HUES6 (cell line): ENCODE data around the gene NCOA1.

Source experiments
- H3K27ac ChIP-seq: 2 replicates; pipeline ENCODE4 v1.7.0; 2013; ENCODE audit warnings: low read depth, mild to moderate bottlenecking, low read length, inconsistent platforms
- H3K27me3 ChIP-seq: 2 replicates; pipeline ENCODE4 v1.6.1; 2013; ENCODE audit warnings: low read length; ENCODE audit not compliant: control insufficient read depth, insufficient read depth
- H3K36me3 ChIP-seq: 2 replicates; pipeline ENCODE4 v1.6.1; 2013; ENCODE audit warnings: low read length; ENCODE audit not compliant: control insufficient read depth, insufficient read depth
- H3K4me1 ChIP-seq: 2 replicates; pipeline ENCODE4 v1.6.1; 2013; ENCODE audit warnings: low read length; ENCODE audit not compliant: control insufficient read depth, insufficient read depth
- H3K4me3 ChIP-seq: 2 replicates; pipeline ENCODE4 v1.5.1; 2013; ENCODE audit warnings: low read depth, low read length
- H3K9ac ChIP-seq: one replicate; pipeline ENCODE4 v1.6.1; 2013; ENCODE audit warnings: mild to moderate bottlenecking, low read length
- H3K9me3 ChIP-seq: 2 replicates; pipeline ENCODE4 v1.6.1; 2013; ENCODE audit warnings: low read depth, low read length; ENCODE audit not compliant: control insufficient read depth, insufficient read depth

NCOA1 gene

DNA sequence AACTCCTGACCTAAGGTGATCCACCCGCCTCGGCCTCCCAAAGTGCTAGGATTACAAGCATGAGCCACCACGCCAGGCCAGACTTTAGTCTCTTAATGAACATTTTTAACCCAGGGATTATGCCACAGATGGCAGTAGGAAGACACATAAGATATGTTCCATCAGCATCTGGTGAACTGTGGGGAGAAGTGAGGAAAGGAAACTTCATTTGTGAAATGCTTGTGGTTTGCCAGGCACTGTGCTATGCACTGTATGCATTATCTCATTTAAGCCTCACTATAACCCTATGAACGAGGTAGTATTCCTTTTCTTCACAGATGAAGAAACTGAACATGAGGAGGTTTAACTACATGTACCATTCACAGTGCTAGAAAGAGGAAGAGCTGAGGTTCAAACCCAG, 272.8 kb downstream of the NCOA1 start:
- no peaks in the 10 kb centered on the region for H3K4me1 ChIP-seq
- peaks cover 17% of the 10 kb centered on the region for H3K36me3 ChIP-seq
- H3K4me3 ChIP-seq: no peak overlapping the region
- no peak overlapping the region for H3K9ac ChIP-seq
- no peaks in the 10 kb centered on the region for H3K27me3 ChIP-seq
- no peak overlapping the region for H3K27ac ChIP-seq
- no peaks in the 10 kb centered on the region for H3K9me3 ChIP-seq

DNA sequence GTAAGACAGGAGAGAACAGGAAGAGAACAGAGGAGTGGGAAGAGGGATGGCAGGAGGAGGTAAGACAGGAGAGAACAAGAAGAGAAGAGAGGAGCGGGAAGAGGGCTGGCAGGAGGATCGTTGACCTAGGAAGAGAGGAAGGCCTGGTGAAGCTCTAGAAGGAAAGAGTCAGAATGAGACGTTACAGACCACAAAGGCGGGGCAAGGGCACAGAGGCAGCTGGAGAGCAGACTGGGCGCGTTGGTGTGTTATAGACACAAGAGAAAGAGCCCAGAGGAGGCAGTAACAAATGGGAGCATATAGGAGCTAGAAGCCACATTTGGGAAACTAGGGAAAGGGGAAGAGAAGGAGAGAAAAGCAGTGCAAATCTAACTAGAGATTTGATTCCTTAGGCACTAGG, 275.6 kb downstream of the NCOA1 start:
- Histone ChIP-seq H3K4me3 (no peak overlapping the region), H3K36me3 (peaks cover 14% of the 10 kb centered on the region), H3K27ac (no peak overlapping the region), H3K27me3 (no peaks in the 10 kb centered on the region), H3K4me1 (no peaks in the 10 kb centered on the region; the same call in 1 of the 2 replicates), H3K9ac (no peak overlapping the region), H3K9me3 (no peaks in the 10 kb centered on the region)

DNA sequence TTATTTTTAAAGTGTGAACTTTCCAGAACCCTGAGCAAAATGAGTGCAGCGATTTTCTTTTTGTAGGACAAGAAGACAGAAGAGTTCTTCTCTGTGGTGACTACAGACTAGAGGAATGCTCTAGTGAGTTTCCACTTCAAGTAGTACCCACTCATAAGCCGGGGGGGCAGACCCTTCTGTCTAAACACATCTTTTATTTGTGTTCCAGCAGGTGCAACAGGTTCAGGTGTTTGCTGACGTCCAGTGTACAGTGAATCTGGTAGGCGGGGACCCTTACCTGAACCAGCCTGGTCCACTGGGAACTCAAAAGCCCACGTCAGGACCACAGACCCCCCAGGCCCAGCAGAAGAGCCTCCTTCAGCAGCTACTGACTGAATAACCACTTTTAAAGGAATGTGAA, 277.0 kb downstream of the NCOA1 start:
- Histone ChIP-seq H3K36me3 (peaks cover 8% of the 10 kb centered on the region), H3K9me3 (no peaks in the 10 kb centered on the region), H3K27me3 (no peaks in the 10 kb centered on the region), H3K4me3 (no peak overlapping the region), H3K27ac (no peak overlapping the region), H3K4me1 (peaks cover 2% of the 10 kb centered on the region; the same call in 1 of the 2 replicates), H3K9ac (no peak overlapping the region)

DNA sequence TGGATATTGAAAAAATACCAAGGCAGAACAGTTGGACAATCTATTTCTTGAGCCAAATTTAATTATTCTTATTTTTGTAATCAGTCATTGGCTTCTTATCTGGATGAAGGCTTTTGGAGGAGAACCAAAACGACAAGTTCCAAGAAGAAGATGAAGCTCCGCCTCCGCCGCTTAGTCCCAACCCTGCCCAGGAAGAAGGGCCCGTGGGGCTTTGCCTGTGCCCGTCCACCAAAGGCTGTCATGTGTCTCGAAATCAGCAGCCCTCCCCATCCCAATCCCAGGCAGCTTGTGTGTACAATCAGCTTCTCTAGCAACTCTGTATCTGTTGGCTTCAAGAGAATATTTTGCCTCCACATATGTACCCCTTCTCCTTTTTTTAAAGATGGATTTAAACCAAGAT, 277.5 kb downstream of the NCOA1 start:
- no peaks in the 10 kb centered on the region for H3K9me3 ChIP-seq
- H3K4me1 ChIP-seq: peaks cover 2% of the 10 kb centered on the region; the same call in 1 of the 2 replicates
- no peak overlapping the region for H3K27ac ChIP-seq
- no peaks in the 10 kb centered on the region for H3K27me3 ChIP-seq
- no peak overlapping the region for H3K4me3 ChIP-seq
- peaks cover 7% of the 10 kb centered on the region for H3K36me3 ChIP-seq
- no peak overlapping the region for H3K9ac ChIP-seq

DNA sequence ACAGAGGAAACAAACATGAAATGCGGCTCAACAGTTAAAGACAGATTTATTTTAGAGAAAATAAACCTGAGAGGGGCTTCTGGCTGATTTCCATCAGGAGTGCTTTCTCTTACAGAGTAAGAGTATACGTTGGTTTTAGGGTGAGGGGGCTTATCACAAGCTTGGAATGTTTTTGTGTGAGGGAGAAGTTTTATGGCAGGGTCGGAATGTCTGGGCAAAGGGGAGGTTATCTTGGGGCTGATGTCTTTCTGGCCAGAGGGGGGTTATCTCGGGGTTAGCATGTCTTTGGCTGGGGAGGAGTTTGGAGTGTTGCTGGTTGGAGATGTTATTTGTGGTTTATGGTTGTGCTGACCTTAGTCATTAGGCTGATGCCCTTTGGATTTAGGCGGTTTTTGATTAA, 280.0 kb downstream of the NCOA1 start:
- H3K9ac ChIP-seq: no peak overlapping the region
- no peaks in the 10 kb centered on the region; the same call in 1 of the 2 replicates for H3K36me3 ChIP-seq
- H3K27ac ChIP-seq: no peak overlapping the region
- peaks cover 2% of the 10 kb centered on the region; the same call in 1 of the 2 replicates for H3K4me1 ChIP-seq
- no peaks in the 10 kb centered on the region for H3K9me3 ChIP-seq
- H3K4me3 ChIP-seq: no peak overlapping the region
- H3K27me3 ChIP-seq: no peaks in the 10 kb centered on the region

DNA sequence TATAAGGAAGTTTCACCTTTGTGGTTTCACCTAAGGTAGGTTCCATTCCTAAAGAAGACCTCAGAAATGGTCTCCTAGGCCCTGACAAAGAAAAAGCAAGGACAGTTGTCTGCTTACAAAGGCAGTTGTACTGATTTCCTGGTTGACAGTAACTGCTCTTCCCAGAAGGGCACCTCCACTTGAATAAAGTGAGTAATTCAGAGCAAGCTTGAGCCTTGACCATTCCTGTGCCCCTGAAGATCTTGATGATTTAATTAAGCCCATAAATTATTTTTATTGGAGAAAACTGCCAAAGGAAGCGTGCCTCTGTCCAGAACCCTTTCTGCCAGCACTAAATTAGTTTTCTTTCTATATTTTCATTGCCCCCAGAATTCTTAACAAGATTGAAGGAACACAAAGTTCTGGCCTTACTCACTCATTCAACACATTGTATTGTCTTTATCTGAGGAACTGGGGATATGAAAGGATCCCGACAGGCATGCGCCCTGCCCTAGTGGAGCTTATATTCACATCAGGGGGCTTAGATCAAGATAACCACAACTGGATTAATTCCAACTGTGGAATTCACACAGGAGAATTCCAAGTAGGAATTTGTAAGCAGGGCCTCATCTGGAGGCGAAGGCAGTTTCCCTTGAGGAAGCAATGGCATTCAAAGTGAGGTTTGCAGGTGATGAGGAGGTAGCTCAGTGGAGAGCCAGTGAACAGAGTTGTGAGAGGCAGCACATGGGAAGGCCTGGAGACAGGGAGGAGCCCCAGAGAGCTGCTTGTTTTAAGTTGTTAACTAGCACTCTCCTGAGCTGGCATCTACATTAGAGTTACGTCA, 280.9 kb downstream of the NCOA1 start:
- Histone ChIP-seq H3K27me3 (no peaks in the 10 kb centered on the region), H3K9ac (no peak overlapping the region), H3K9me3 (no peaks in the 10 kb centered on the region), H3K36me3 (no peaks in the 10 kb centered on the region; the same call in 1 of the 2 replicates), H3K27ac (no peak overlapping the region; the same call in 1 of the 2 replicates), H3K4me3 (no peak overlapping the region), H3K4me1 (peaks cover 7% of the 10 kb centered on the region)

DNA sequence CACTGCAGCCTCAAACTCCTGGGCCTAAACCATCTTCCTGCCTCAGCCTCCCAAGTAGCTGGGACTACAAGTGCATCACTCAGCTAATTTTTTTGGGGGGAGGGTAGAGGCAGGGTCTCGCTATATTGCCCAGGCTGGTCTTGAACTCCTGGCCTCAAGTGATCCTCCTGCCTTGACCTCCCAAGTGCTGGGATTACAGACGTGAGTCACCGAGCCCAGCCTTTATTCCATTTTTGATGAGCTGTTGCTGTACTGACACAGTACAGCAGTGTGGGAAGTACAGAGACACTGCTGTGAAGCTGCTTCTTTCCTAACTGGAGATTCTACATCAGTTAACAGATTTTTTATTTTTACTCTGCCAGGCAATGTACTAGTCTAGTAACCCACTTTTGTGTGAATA, 283.3 kb downstream of the NCOA1 start:
- H3K27me3 ChIP-seq: no peaks in the 10 kb centered on the region
- H3K9ac ChIP-seq: no peak overlapping the region
- no peak overlapping the region for H3K4me3 ChIP-seq
- H3K36me3 ChIP-seq: no peaks in the 10 kb centered on the region; the same call in 1 of the 2 replicates
- peaks cover 19% of the 10 kb centered on the region for H3K4me1 ChIP-seq
- no peaks in the 10 kb centered on the region for H3K9me3 ChIP-seq
- H3K27ac ChIP-seq: no peak overlapping the region

DNA sequence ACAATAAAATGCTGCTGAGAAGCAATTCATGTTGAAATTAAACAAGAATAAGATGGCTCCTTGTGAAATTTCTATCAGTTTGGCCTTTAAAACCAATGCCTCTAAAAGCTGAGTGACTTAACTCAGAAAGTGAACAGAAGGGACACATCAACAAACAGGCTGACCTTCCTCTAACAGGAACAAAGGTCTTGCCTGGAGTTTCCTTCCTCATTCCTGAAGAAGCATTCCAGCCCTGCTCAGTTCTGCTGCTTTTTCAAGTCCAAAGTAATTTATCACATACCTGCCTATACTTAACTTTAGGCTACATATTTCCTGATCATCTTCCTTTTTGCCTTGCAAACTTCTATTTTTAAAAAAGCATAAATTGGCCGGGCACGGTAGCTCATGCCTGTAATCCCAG, 288.1 kb downstream of the NCOA1 start:
- no peak overlapping the region for H3K4me3 ChIP-seq
- no peaks in the 10 kb centered on the region for H3K9me3 ChIP-seq
- no peaks in the 10 kb centered on the region for H3K36me3 ChIP-seq
- H3K27me3 ChIP-seq: no peaks in the 10 kb centered on the region
- H3K9ac ChIP-seq: no peak overlapping the region
- H3K4me1 ChIP-seq: peaks cover 16% of the 10 kb centered on the region
- H3K27ac ChIP-seq: no peak overlapping the region; the same call in 1 of the 2 replicates

DNA sequence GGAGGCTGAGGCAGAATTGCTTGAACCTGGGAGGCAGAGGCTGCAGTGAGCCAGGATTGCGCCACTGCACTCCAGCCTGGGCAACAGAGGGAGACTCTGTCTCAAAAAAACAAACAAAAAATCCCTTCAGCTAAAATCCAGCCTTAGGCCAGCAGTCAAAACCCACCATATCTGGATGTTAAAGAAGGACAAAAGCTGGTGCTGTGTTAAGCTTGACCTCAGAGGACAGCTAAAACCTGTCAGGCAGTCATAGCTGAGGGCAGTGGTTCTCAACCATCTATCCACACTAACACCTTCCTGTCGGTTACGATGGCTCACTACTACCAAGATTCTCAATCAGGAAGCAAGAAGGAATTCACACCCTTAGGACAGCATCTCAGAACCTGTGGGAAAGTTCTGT, 292.6 kb downstream of the NCOA1 start:
- peaks cover 4% of the 10 kb centered on the region; the same call in 1 of the 2 replicates for H3K4me1 ChIP-seq
- no peak overlapping the region for H3K4me3 ChIP-seq
- no peak overlapping the region for H3K9ac ChIP-seq
- H3K36me3 ChIP-seq: no peaks in the 10 kb centered on the region
- no peaks in the 10 kb centered on the region for H3K9me3 ChIP-seq
- H3K27me3 ChIP-seq: no peaks in the 10 kb centered on the region
- H3K27ac ChIP-seq: no peak overlapping the region

DNA sequence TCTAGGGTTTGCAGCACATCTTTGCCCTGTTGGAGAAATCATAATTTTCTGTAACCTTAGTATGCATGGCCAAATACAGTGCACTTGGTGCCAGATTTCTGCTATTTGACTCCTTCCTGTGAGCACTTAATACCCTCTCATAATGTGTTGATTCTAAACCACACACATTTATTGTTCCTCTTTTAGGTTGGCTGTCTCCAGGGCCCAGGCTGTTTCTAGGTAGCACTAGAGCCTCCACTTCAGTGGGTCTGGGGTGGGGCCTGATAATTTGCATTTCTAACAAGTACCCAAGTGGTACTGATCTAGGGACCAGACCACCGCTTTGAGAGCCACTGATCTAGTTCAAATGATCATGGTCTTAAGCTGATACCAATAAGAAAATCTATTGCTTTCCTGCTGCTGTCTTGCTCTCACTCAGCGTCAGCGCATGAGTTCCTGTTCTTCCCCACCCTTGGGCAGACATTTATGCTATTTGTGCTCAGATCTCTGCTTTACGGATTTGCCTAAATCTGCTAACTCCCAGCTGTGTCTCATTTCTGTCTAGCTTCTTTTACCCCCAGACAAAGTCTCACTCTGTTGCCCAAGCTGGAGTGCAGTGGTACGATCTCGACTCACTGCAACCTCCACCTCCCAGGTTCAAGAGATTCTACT, 294.7 kb downstream of the NCOA1 start:
- H3K27me3 ChIP-seq: no peaks in the 10 kb centered on the region
- no peaks in the 10 kb centered on the region for H3K9me3 ChIP-seq
- H3K27ac ChIP-seq: no peak overlapping the region
- H3K9ac ChIP-seq: no peak overlapping the region
- peaks cover 7% of the 10 kb centered on the region for H3K4me1 ChIP-seq
- H3K4me3 ChIP-seq: no peak overlapping the region
- peaks cover 6% of the 10 kb centered on the region; the same call in 1 of the 2 replicates for H3K36me3 ChIP-seq

DNA sequence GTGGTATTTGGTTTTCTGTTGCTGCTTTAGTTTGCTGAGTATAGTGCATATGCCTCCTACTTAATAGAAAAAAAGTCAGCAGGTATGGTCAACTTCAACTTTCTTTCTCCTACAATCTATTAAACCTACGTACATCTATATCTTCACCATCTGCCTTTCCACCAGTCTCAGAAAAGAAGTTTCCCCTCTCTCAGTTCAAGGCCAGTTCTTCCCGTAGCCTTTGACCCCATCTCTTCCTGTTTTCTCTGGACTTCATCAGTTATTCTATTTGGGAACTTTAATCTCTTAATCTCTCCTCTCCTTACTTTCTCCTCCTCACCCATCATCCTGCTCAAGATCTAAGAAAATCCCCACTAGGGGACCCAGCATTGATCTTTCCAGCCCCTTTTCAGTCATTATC, 296.5 kb downstream of the NCOA1 start:
- no peak overlapping the region for H3K27ac ChIP-seq
- H3K27me3 ChIP-seq: no peaks in the 10 kb centered on the region
- peaks cover 6% of the 10 kb centered on the region; the same call in 1 of the 2 replicates for H3K36me3 ChIP-seq
- no peak overlapping the region for H3K9ac ChIP-seq
- peaks cover 20% of the 10 kb centered on the region for H3K4me1 ChIP-seq
- no peak overlapping the region for H3K4me3 ChIP-seq
- H3K9me3 ChIP-seq: no peaks in the 10 kb centered on the region
